Heart left ventricle (tissue), 16 donors: ENCODE results near the gene CNTRL. TPM values are rescaled to one million over a fixed set of nuclear protein-coding genes. Genes with fewer than 3 reads are reported as not detected.

Source experiments
- ATAC-seq, 4 donors: fragments of 200-7000 bp; cut with Tn5 transposase; one replicate each; pipeline ENCODE4 v1.9.1; 2020 to 2022; ENCODE audit warnings: moderate library complexity in 4 of 4, mild to moderate bottlenecking in 3 of 4, moderate number of reproducible peaks in 1 of 4
- DNase-seq, 5 donors: peaks; one replicate each; pipeline ENCODE4 v3.0.0-alpha.2; 2020
- H3K27ac ChIP-seq, 12 donors: fragments of 200-600 bp; sonication (generic) in 4 of 12; one replicate each; pipeline versions ENCODE4 v1.5.0 to v1.8.0; 2016 to 2022; ENCODE audit warnings: mild to moderate bottlenecking in 2 of 12
- H3K27me3 ChIP-seq, 9 donors: fragments of 200-600 bp; sonication (generic) in 2 of 9; one replicate each; pipeline versions ENCODE4 v1.5.1 to v1.8.0; 2016 to 2022; ENCODE audit warnings: mild to moderate bottlenecking in 3 of 9
- H3K36me3 ChIP-seq, 9 donors: fragments of 200-600 bp; sonication (generic) in 2 of 9; one replicate each; pipeline versions ENCODE4 v1.5.0 to v1.8.0; 2018 to 2022; ENCODE audit warnings: mild to moderate bottlenecking in 2 of 9
- H3K4me1 ChIP-seq, 12 donors: fragments of 200-600 bp; sonication (generic) in 4 of 12; one replicate each; pipeline versions ENCODE4 v1.5.0 to v1.8.0; 2016 to 2022; ENCODE audit warnings: mild to moderate bottlenecking in 3 of 12
- H3K4me3 ChIP-seq, 12 donors: fragments of 200-600 bp; sonication (generic) in 4 of 12; one replicate each; pipeline versions ENCODE4 v1.5.0 to v1.8.0; 2017 to 2022; ENCODE audit warnings: mild to moderate bottlenecking in 9 of 12, moderate library complexity in 4 of 12
- H3K9me3 ChIP-seq, 12 donors: fragments of 200-600 bp; sonication (generic) in 4 of 12; one replicate each; pipeline versions ENCODE4 v1.5.0 to v1.8.0; 2016 to 2022; ENCODE audit warnings: mild to moderate bottlenecking in 1 of 12
- CTCF ChIP-seq, 12 donors: fragments of 200-600 bp; sonication (generic) in 4 of 12; IDR thresholded peaks; one replicate each; pipeline versions ENCODE4 v1.5.0 to v1.8.0; 2018 to 2022; ENCODE audit warnings: antibody characterized with exemption in 12 of 12, mild to moderate bottlenecking in 5 of 12
- POLR2A ChIP-seq, 2 donors: fragments of 450-650 bp; IDR thresholded peaks; one replicate each; pipeline ENCODE4 v1.6.1; 2017; ENCODE audit warnings: antibody characterized with exemption in 2 of 2, mild to moderate bottlenecking in 2 of 2, moderate library complexity in 2 of 2
- WGBS, 4 donors: extraction: QIAGEN DNeasy Blood & Tissue Kit in 2 of 4; methylation state at CpG; one replicate each; pipeline versions ENCODE4 v1.1.5 to v1.1.7; 2013 to 2018; 5-methylcytosine and 5-hydroxymethylcytosine counted together
- intact Hi-C, 10 donors: fragments of 100-400 bp; cut with DNase I; formaldehyde crosslinking; loops; one replicate each; pipeline versions ENCODE4 v1.11.1 to v1.14.2; 2022
- polyA plus RNA-seq, 2 donors: library from polyadenylated mRNA; stranded (reverse); fragments of 200-250 nt; gene quantifications; one replicate each; pipeline ENCODE4 v1.2.3, GENCODE V29; 2013
- total RNA-seq, 9 donors: library from RNA; depleted of rRNA in 2 of 9; stranded (reverse); fragments of >200 nt in 2 of 9; fragmentation: NEBNext Ultra II Directional in 3 of 9; extraction: Animal tissue kit (Norgen Biotek cat#: 25700) in 3 of 9; gene quantifications; one replicate each; pipeline versions ENCODE4 v1.1.0 to v1.2.4, GENCODE V29; 2016 to 2023
- donor health status: ischemic (EF 13 %, LVEDD 7.1; RV severe dilation, severe dysfunction).
- donor health status: healthy with polysubstance abuse.
- donor health status: DM: no; HTN: yes; CAD: no.
- donor health status: DM: no; HTN: no; CAD: no.
- donor health status: ischemic (EF 25% LVEDD 6.9; RV normal size, moderate dysfunction).
- donor health status: ischemic (EF 25% LVEDD 5.7; RV mildly dilated, moderate dysfunction).
- donor health status: healthy.
- donor health status: DM: yes; HTN: yes; CAD: no.
- donor health status: ischemic (EF 35%, LVEDD 5.7; RV mildly dilated, moderate dysfunction).
- donor health status: nonischemic (EF 11% LVEDD 7.7; RV severe dilation, severe dysfunction).
- donor health status: DM: yes; HTN: yes; CAD: no.
- donor health status: PGD.
- donor health status: ischemic (EF 29% LVEDD 5.4; RV normal size, mild dysfunction).
- donor health status: nonischemic (EF 23%, LVEDD 6.1; RV moderate dilation, normal function).

The CNTRL gene
- total and polyA plus RNA-seq, 11 donors: 2.5 to 11.4 (median 3.7) TPM

GRCh38 chr9:121210536-121210935 lies 135.8 kb downstream of the CNTRL start:
- TF ChIP-seq POLR2A (IDR thresholded peaks at IDR 0.05) (no peak), CTCF (IDR thresholded peaks at IDR 0.05) (no peak)
- DNase-seq (no peak), ATAC-seq (no peak)
- intact Hi-C loops: loop anchor here (5.0 to 10.0 kb wide), 8 partner anchors 54 to 192 kb away; partner anchors contain the start of gene GSN (in 4 of the 10)
- Histone ChIP-seq H3K27me3 (no peaks in the 10 kb centered on the region), H3K4me1 (peaks cover 0 to 26% (median 5%) of the 10 kb centered on the region in 12 donors), H3K9me3 (no peaks in the 10 kb centered on the region), H3K36me3 (no peaks in the 10 kb centered on the region), H3K4me3 (no peak overlapping the region), H3K27ac (no peak overlapping the region)
- 85 to 95% (median 94%) methylated on average over 5 of the region's 5 CpGs for WGBS, 4 donors

- peak overlapping the region in 10 of 12 donors; percentile 15 to 83 (median 49) for H3K27ac ChIP-seq
- no peaks in the 10 kb centered on the region for H3K9me3 ChIP-seq
- H3K36me3 ChIP-seq: no peaks in the 10 kb centered on the region
- WGBS, 4 donors: 18 to 25% (median 21%) methylated on average over 7 to 9 of the region's 9 CpGs
- peaks cover 0 to 18% (median 5%) of the 10 kb centered on the region in 12 donors for H3K4me1 ChIP-seq
- TF ChIP-seq CTCF (IDR thresholded peaks at IDR 0.05): peak; percentile 90 to 99 (median 97)
- TF ChIP-seq POLR2A (IDR thresholded peaks at IDR 0.05): no peak
- H3K27me3 ChIP-seq: no peaks in the 10 kb centered on the region
- peak; percentile 87 to 93 (median 88) for DNase-seq
- intact Hi-C loops: loop anchor here (1.0 to 10.0 kb wide), 15 partner anchors 52 to 189 kb away; partner anchors contain the start of gene GSN (in 4 of the 10)
- peak overlapping the region in 2 of 12 donors; percentile 18 for H3K4me3 ChIP-seq
- ATAC-seq: peak; percentile 89 to 97 (median 94)
These were observed 138.5 kb downstream of the CNTRL start for GRCh38 chr9:121213136-121213806.

- Histone ChIP-seq H3K9me3 (no peaks in the 10 kb centered on the region), H3K27ac (peak overlapping the region in 1 of 12 donors; percentile 74), H3K4me1 (peaks cover 0 to 16% (median 5%) of the 10 kb centered on the region in 12 donors), H3K36me3 (no peaks in the 10 kb centered on the region), H3K27me3 (no peaks in the 10 kb centered on the region), H3K4me3 (no peak overlapping the region)
- TF ChIP-seq POLR2A (IDR thresholded peaks at IDR 0.05) (no peak), CTCF (IDR thresholded peaks at IDR 0.05) (no peak)
- 57 to 73% (median 66%) methylated on average over 2 of the region's 2 CpGs for WGBS, 4 donors
- intact Hi-C loops: loop anchor here (5.0 to 10.0 kb wide), 8 partner anchors 51 to 188 kb away; partner anchors contain the start of gene GSN (in 4 of the 10)
- ATAC-seq (no peak), DNase-seq (no peak)
These were observed 139.2 kb downstream of the CNTRL start for GRCh38 chr9:121214005-121214404.

GRCh38 chr9:121216271-121216805 lies 141.6 kb downstream of the CNTRL start:
- peak in 1 of 4 donors; percentile 16 for ATAC-seq
- intact Hi-C loops: loop anchor here in 4 of 10 donors (2.0 to 10.0 kb wide), 4 partner anchors 44 to 98 kb away; partner anchors contain the start of gene GSN (in 1 of the 4)
- no peak for TF ChIP-seq CTCF (IDR thresholded peaks at IDR 0.05)
- TF ChIP-seq POLR2A (IDR thresholded peaks at IDR 0.05): no peak
- peaks cover 0 to 16% (median 5%) of the 10 kb centered on the region in 12 donors for H3K4me1 ChIP-seq
- H3K27me3 ChIP-seq: no peaks in the 10 kb centered on the region
- DNase-seq: no peak
- no peaks in the 10 kb centered on the region for H3K36me3 ChIP-seq
- H3K4me3 ChIP-seq: no peak overlapping the region
- 75 to 85% (median 81%) methylated on average over 3 of the region's 3 CpGs for WGBS, 4 donors
- H3K9me3 ChIP-seq: no peaks in the 10 kb centered on the region
- peak overlapping the region in 1 of 12 donors; percentile 34 for H3K27ac ChIP-seq
